IPS-18c (cell line): ENCODE results near the gene DDX54.
A peak's percentile ranks its signal among the peaks of the same experiment; 100 is the strongest.

ENCODE experiments used
- H3K4me3 ChIP-seq: 2 replicates; pipeline ENCODE4 v1.7.0; 2013; ENCODE audit warnings: low read depth, mild to moderate bottlenecking, low read length, moderate library complexity; ENCODE audit not compliant: insufficient read depth
- H3K9me3 ChIP-seq: one replicate; pipeline ENCODE4 v1.6.1; 2013; ENCODE audit warnings: mild to moderate bottlenecking, low read length, moderate library complexity; ENCODE audit not compliant: control insufficient read depth, insufficient read depth

Gene DDX54

DNA sequence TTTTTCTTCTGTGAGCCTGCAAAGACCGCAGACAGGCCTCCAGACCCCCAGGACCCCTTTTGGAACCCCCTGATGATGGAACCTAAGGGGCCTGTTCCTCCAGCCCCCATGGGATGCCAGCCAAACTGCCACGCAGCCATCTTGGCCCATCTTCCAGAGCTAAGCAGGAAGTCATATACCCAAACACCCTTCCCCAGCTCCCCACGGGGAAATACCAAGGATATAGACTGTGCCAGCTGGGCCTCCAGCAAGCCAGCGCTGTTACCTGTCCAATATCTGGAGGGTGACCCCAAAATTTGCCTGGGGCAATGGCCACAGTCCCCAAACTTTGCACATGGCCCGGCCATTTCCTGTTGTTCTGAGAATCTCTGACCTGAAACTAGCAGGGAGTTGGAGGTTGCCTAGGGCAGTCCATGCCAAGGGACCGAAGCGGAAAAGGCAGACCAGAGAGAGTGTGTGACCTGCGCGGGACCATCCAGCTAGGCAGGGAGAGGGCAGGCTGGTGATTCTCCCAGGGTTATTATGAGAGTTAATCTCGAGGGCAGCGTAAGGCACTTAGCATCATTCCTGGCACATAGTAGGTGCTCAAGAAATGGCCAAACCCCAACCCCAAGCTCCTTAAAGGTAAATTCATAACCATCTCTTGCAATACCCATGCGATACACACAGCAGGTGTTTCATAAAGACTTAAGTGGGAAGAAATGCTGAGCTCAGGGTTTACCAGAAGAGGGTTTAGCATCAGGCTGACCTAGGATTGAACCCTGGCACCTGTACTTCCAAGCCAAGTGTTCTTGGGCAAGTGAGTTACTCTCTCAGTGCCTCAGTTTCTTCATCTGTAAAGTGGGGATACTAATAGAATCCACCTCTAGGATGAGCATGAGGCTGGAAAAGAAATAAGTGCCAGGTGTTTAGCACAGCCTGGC, 47.2 kb downstream of the DDX54 start:
- Histone ChIP-seq H3K4me3 (no peak overlapping the region), H3K9me3 (no peaks in the 10 kb centered on the region)

- Histone ChIP-seq H3K4me3 (no peak overlapping the region), H3K9me3 (no peaks in the 10 kb centered on the region)
Measured at GRCh38 chr12:113136990-113137511, 48.2 kb downstream of the DDX54 start.

DNA sequence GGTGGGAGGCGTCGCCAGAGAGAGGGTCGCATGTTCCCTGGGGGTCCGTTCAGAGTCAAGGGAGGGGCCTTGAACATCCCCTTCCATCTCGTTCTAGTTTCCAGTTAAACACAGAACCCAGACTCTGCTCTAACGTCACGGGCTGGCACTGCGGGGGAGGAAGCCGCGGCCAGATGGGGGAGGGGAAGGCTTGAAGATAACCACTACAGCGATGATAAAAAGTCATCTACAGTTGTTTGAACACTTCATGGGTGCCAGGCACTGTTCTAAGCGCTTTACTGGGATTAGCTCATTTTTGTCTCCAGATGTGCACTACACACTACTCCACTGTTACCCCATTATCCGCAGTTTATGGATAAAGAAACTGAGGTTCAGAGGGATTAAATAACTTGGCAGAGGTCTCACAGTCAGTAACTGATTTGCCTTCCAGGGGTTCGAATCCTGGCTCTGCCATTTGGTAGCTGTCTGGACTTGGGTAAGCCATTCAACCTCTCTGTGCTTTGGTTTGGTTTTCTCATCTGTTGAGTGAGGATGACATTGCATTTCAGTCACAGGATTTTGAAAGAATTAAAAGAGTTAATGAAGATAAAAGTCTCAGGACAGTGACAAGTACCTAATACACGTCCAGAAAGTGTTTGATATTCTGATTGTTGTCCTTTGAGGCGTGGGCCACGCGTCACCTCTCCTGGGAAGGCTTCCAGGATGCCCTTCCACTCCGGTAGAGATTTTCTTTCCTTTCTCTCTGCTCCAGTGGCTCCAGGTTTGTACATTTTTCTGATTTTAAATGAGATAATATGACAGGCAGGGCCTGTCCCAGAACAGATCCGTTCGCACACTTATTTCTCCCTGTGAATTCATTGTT, 48.9 kb downstream of the DDX54 start:
- H3K4me3 ChIP-seq = peak overlapping the region; percentile 26
- no peaks in the 10 kb centered on the region for H3K9me3 ChIP-seq

GRCh38 chr12:113135178-113136127, 49.8 kb downstream of the DDX54 start, which contains the start of gene RASAL1:
RASAL1 (minus strand) TSS chr12:113135761; CDS start chr12:113135462, 299 bp downstream.
- H3K4me3 ChIP-seq = peak within 1 kb of the TSS; percentile 58
- H3K9me3 ChIP-seq = no peaks in the 10 kb centered on the region

- peak overlapping the region; percentile 58; the same call in 1 of the 2 replicates for H3K4me3 ChIP-seq
- no peaks in the 10 kb centered on the region for H3K9me3 ChIP-seq
Measured at GRCh38 chr12:113134521-113134951, 50.7 kb downstream of the DDX54 start.

- no peak overlapping the region for H3K4me3 ChIP-seq
- H3K9me3 ChIP-seq = no peaks in the 10 kb centered on the region
Measured at GRCh38 chr12:113134071-113134470, 51.2 kb downstream of the DDX54 start.

- Histone ChIP-seq H3K9me3 (no peaks in the 10 kb centered on the region), H3K4me3 (no peak overlapping the region)
Measured at GRCh38 chr12:113133666-113134065, 51.6 kb downstream of the DDX54 start.

DNA sequence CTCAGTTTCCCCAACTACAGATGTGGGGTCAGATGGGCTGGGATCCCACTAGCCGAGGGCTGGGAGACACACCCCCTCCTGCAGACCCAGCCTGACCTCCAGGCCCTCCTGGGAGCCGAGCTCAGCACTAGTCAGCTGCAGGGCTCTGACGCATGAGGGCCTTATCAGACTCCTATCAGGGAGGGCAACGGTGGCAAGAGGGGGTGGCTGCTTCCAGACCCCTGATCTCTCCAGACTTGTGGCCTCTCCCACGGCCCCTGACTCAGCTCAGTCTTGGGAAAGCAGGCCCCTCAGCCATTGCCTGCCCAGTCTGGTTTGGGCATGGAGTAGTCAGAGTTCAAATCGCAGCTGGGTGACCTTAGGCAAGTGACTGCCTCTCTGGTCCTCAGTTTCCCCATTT, 52.2 kb downstream of the DDX54 start:
- Histone ChIP-seq H3K4me3 (no peak overlapping the region), H3K9me3 (no peaks in the 10 kb centered on the region)

DNA sequence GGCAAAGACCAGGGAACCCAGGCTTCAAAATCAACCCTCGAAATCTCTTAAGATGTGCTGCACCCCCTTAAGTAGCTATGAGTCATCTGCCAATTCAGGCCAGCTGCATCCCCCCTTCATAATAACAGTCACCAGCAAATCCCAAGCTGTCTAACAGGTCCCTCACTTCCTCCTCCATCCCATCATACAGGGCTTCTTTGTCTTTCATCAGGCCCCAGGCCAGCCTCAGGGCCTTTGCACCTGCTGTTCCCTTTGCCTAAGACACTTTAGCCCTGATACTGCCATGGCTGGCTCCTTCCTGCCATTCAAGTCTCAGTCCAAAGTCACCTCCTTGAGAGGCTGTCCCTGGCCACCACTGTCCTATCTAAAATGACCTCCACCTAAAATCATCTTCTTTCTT, 53.7 kb downstream of the DDX54 start:
- H3K9me3 ChIP-seq = no peaks in the 10 kb centered on the region
- H3K4me3 ChIP-seq = no peak overlapping the region

DNA sequence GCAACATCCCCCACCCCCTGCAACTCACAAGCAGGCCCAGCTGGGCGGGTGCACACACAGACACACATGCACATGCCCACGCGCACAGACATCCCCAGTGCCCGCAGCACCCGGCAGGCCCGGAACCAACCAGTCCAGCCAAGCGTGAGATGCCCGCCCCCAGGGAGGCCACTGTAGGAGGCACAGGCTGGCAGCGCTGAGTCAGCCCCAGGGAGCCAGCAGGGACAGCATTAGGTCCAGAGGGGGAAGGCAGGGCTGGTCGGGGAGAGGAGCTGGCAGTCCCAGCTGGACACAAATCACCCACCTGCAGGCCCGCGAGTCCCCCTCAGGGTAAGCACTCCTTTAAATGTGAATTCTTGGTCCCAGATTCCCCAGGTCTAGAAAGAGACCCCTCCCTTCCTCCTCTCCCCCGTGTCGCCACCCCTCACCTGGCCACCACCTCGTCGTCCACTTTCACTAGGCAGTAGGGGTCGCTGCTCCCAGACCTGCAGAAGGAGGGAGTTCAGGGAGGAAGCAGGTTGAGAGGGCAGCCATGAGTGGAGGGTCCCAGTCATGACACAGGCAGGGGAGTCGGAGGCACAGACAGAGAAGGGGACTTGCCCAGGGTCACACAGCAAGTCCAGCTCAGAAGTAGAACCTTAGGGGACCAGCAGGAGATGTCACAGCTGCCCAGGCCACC, 54.7 kb downstream of the DDX54 start:
- Histone ChIP-seq H3K4me3 (no peak overlapping the region), H3K9me3 (no peaks in the 10 kb centered on the region)

GRCh38 chr12:113129664-113130456, 55.4 kb downstream of the DDX54 start:
- no peak overlapping the region for H3K4me3 ChIP-seq

GRCh38 chr12:113128802-113129663, 56.2 kb downstream of the DDX54 start:
- Histone ChIP-seq H3K4me3 (no peak overlapping the region), H3K9me3 (no peaks in the 10 kb centered on the region)

More at GRCh38 chr12:113129664-113130456, 55.4 kb downstream of the DDX54 start:
- H3K9me3 ChIP-seq = no peaks in the 10 kb centered on the region

DNA sequence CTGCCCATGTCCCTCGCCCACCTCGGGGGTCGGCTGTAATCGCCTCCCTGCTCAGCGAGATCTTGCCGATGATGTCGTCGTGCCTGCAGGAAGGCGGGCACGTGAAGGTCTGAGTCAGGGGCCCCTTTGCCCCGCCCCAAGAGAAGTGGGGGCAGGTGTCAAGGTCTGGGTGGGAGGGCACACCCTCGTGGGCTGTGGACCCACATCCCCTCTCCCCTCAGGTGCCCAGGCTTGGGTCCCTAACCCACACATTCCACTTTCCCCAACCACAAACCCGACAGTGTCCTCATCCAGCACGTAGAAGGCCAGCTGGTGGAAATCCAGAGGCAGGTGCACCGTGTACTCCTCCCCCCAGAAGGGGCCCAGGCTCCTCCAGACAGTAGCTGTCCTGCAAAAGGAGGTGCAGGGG, 57.5 kb downstream of the DDX54 start:
- Histone ChIP-seq H3K4me3 (no peak overlapping the region), H3K9me3 (no peaks in the 10 kb centered on the region)

- no peak overlapping the region for H3K4me3 ChIP-seq
- no peaks in the 10 kb centered on the region for H3K9me3 ChIP-seq
Measured at GRCh38 chr12:113120670-113121370, 64.5 kb downstream of the DDX54 start.
